ENCODE data around the gene ITPR2.

ITPR2 gene

DNA sequence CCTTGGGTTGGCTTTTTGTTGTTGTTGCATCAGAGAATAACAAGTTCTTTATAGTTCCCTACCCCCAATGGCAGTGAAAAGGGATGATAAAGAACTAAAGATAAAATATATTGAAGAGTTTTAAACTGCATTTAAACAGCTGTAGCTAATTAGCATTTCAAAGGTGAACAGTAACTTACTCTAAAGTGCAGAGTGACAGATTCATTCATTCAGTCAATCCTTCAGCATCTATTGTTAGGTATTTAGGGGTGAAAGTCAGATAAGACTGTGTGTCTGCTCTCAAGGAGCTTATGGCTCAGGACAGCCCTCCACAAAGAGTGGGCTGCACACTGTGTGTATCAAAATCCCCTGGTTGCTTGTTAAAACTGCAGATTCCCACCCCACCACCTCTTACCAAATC, 491.5 kb downstream of the ITPR2 start:
- Histone ChIP-seq H3K4me2 (ENCODE audit: low read depth, low read length) (no peak overlapping the region), H4K20me1 (ENCODE audit: insufficient read depth, low read length) (no peaks in the 10 kb centered on the region), H3K4me1 (ENCODE audit: low read length) (no peaks in the 10 kb centered on the region), H3K9me2 (replicated peaks; ENCODE audit: insufficient read depth, low read length) (no peaks in the 10 kb centered on the region), H3K27ac (ENCODE audit: low read length) (no peak overlapping the region), H3F3A (ENCODE audit: insufficient read depth, low read length) (no peaks in the 10 kb centered on the region), H3K9me3 (replicated peaks; ENCODE audit: insufficient read depth, low read length) (no peaks in the 10 kb centered on the region), H3K79me2 (ENCODE audit: low read length) (no peaks in the 10 kb centered on the region), H3K9ac (ENCODE audit: low read length) (no peak overlapping the region), H2AFZ (ENCODE audit: low read length) (no peak overlapping the region), H3K27me3 (replicated peaks; ENCODE audit: insufficient read depth, low read length) (no peaks in the 10 kb centered on the region), H3K36me3 (replicated peaks; ENCODE audit: insufficient read depth, low read length) (no peaks in the 10 kb centered on the region), H3K4me3 (ENCODE audit: low read length) (no peak overlapping the region)
- TF ChIP-seq EZH2phosphoT487 (IDR thresholded peaks at IDR 0.05; ENCODE audit: low read length) (no peak), CTCF (IDR thresholded peaks at IDR 0.05; ENCODE audit: low read length) (no peak), EZH2 (optimal IDR thresholded peaks at IDR 0.05; ENCODE audit: low read depth, low read length) (no peak)
- DNase-seq, result no peak

DNA sequence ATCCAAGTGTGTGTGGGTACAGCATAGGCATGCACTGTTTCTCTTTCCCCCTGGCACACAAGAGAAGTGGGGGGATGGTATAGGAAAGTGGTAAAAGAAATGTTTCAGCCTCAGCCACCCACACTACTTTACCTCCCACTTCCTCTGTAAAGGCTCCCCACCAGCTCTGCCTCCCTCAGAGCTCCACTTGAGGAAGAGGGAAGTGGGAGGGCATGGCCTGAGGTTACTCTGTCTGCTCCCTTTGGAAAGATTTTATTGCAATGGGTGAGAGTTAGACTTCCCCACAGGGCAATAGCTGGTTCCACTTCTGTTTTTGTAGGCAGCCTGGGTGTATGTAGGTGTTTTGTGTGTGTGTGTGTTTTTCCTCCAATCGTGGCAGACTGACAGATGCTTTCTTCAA, 492.3 kb downstream of the ITPR2 start:
- no peak overlapping the region for H3K9ac ChIP-seq (ENCODE audit: low read length)
- H3K27ac ChIP-seq (ENCODE audit: low read length), result no peak overlapping the region
- H3F3A ChIP-seq (ENCODE audit: insufficient read depth, low read length), result no peaks in the 10 kb centered on the region
- H3K36me3 ChIP-seq (replicated peaks; ENCODE audit: insufficient read depth, low read length), result no peaks in the 10 kb centered on the region
- H3K4me3 ChIP-seq (ENCODE audit: low read length), result no peak overlapping the region
- H3K9me2 ChIP-seq (replicated peaks; ENCODE audit: insufficient read depth, low read length), result no peaks in the 10 kb centered on the region
- H3K79me2 ChIP-seq (ENCODE audit: low read length), result no peaks in the 10 kb centered on the region
- no peaks in the 10 kb centered on the region for H3K4me1 ChIP-seq (ENCODE audit: low read length)
- H3K27me3 ChIP-seq (replicated peaks; ENCODE audit: insufficient read depth, low read length), result no peaks in the 10 kb centered on the region
- H3K4me2 ChIP-seq (ENCODE audit: low read depth, low read length), result no peak overlapping the region
- no peaks in the 10 kb centered on the region for H4K20me1 ChIP-seq (ENCODE audit: insufficient read depth, low read length)
- H3K9me3 ChIP-seq (replicated peaks; ENCODE audit: insufficient read depth, low read length), result no peaks in the 10 kb centered on the region
- no peak for DNase-seq
- no peak for TF ChIP-seq EZH2phosphoT487 (IDR thresholded peaks at IDR 0.05; ENCODE audit: low read length)
- no peak for TF ChIP-seq EZH2 (optimal IDR thresholded peaks at IDR 0.05; ENCODE audit: low read depth, low read length)
- no peak for TF ChIP-seq CTCF (IDR thresholded peaks at IDR 0.05; ENCODE audit: low read length)
- H2AFZ ChIP-seq (ENCODE audit: low read length), result no peak overlapping the region

- Histone ChIP-seq H3K27ac (ENCODE audit: low read length) (no peak overlapping the region), H2AFZ (ENCODE audit: low read length) (no peak overlapping the region), H3K36me3 (replicated peaks; ENCODE audit: insufficient read depth, low read length) (no peaks in the 10 kb centered on the region), H3K9me2 (replicated peaks; ENCODE audit: insufficient read depth, low read length) (no peaks in the 10 kb centered on the region), H3K9me3 (replicated peaks; ENCODE audit: insufficient read depth, low read length) (no peaks in the 10 kb centered on the region), H3K27me3 (replicated peaks; ENCODE audit: insufficient read depth, low read length) (no peaks in the 10 kb centered on the region), H3F3A (ENCODE audit: insufficient read depth, low read length) (no peaks in the 10 kb centered on the region), H3K4me1 (ENCODE audit: low read length) (no peaks in the 10 kb centered on the region), H4K20me1 (ENCODE audit: insufficient read depth, low read length) (no peaks in the 10 kb centered on the region), H3K79me2 (ENCODE audit: low read length) (no peaks in the 10 kb centered on the region), H3K4me2 (ENCODE audit: low read depth, low read length) (no peak overlapping the region), H3K9ac (ENCODE audit: low read length) (no peak overlapping the region), H3K4me3 (ENCODE audit: low read length) (no peak overlapping the region)
- TF ChIP-seq CTCF (IDR thresholded peaks at IDR 0.05; ENCODE audit: low read length) (no peak), EZH2 (optimal IDR thresholded peaks at IDR 0.05; ENCODE audit: low read depth, low read length) (no peak), EZH2phosphoT487 (IDR thresholded peaks at IDR 0.05; ENCODE audit: low read length) (no peak)
- no peak for DNase-seq
These were observed 493.0 kb downstream of the ITPR2 start for GRCh38 chr12:26339976-26340375.

Measured in MM.1S (cell line).